Neural cell (in vitro differentiated cells): ENCODE data around the gene FOXO1. TPM values are rescaled to one million over a fixed set of nuclear protein-coding genes. Genes with fewer than 3 reads are reported as not detected.

Experiments
- H2AFZ ChIP-seq: fragments of 200-600, 300-800 bp; sonication (generic), shearing (Covaris generic); 2 replicates; pipeline ENCODE4 v1.6.0; 2014; ENCODE audit warnings: low read depth, mild to moderate bottlenecking, antibody characterized with exemption, low read length, moderate library complexity
- H3F3A ChIP-seq: fragments of 200-600 bp; shearing (Covaris generic); 2 replicates; pipeline ENCODE4 v1.6.1; 2016; ENCODE audit warnings: mild to moderate bottlenecking, moderate library complexity, mixed read lengths, antibody characterized with exemption, low read length; ENCODE audit not compliant: insufficient read depth, poor library complexity, severe bottlenecking
- H3K27ac ChIP-seq: fragments of 200-600, 300-800 bp; sonication (generic), shearing (Covaris generic); 2 replicates; pipeline ENCODE4 v1.5.1; 2014; ENCODE audit warnings: mild to moderate bottlenecking, low read length, moderate library complexity
- H3K27me3 ChIP-seq: fragments of 300-800, 200-600 bp; sonication (generic), shearing (Covaris generic); 2 replicates; pipeline ENCODE4 v1.6.0; 2014; ENCODE audit warnings: mild to moderate bottlenecking, low read depth, low read length, moderate library complexity; ENCODE audit not compliant: insufficient read depth
- H3K36me3 ChIP-seq: fragments of 300-800, 200-600 bp; sonication (generic), shearing (Covaris generic); 2 replicates; pipeline ENCODE4 v1.5.1; 2014; ENCODE audit warnings: mild to moderate bottlenecking, antibody characterized with exemption, low read length, moderate library complexity; ENCODE audit not compliant: insufficient read depth
- H3K4me2 ChIP-seq: fragments of 300-800, 200-600 bp; sonication (generic), shearing (Covaris generic); 2 replicates; pipeline ENCODE4 v1.6.0; 2014; ENCODE audit warnings: mild to moderate bottlenecking, low read length
- H3K4me3 ChIP-seq: fragments of 300-800, 200-600 bp; sonication (generic), shearing (Covaris generic); 2 replicates; pipeline ENCODE4 v1.5.1; 2014; ENCODE audit warnings: mild to moderate bottlenecking, low read length, moderate library complexity
- H3K79me2 ChIP-seq: fragments of 200-600 bp; shearing (Covaris generic); replicated peaks from 2 replicates; pipeline ENCODE4 v1.6.0; 2014; ENCODE audit warnings: mild to moderate bottlenecking, low read length, moderate library complexity; ENCODE audit not compliant: insufficient read depth
- H3K9ac ChIP-seq: fragments of 300-800, 200-600 bp; sonication (generic), shearing (Covaris generic); 2 replicates; pipeline ENCODE4 v1.6.1; 2016; ENCODE audit warnings: mild to moderate bottlenecking, low read length, mixed read lengths
- H3K9me2 ChIP-seq: fragments of 200-600 bp; shearing (Covaris generic); 2 replicates; pipeline ENCODE4 v1.6.1; 2016; ENCODE audit warnings: mild to moderate bottlenecking, low read length, mixed read lengths; ENCODE audit not compliant: insufficient read depth
- H3K9me3 ChIP-seq: fragments of 200-600, 300-800 bp; sonication (generic), shearing (Covaris generic); 2 replicates; pipeline ENCODE4 v1.6.1; 2016; ENCODE audit warnings: mild to moderate bottlenecking, mixed run types, low read length, moderate library complexity, mixed read lengths
- H4K20me1 ChIP-seq: fragments of 200-600 bp; shearing (Covaris generic); 2 replicates; pipeline ENCODE4 v1.6.1; 2016; ENCODE audit warnings: mild to moderate bottlenecking, mixed run types; ENCODE audit not compliant: insufficient read depth
- CTCF ChIP-seq: fragments of 450-650 bp; IDR thresholded peaks from 2 replicates; pipeline ENCODE4 v1.5.1; 2014; ENCODE audit warnings: antibody characterized with exemption, mild to moderate bottlenecking, moderate library complexity; ENCODE audit not compliant: poor library complexity, severe bottlenecking
- EP300 ChIP-seq: fragments of 450-650 bp; conservative IDR thresholded peaks from 2 replicates; pipeline ENCODE4 v1.6.1; 2014; ENCODE audit warnings: antibody characterized with exemption, mild to moderate bottlenecking, moderate library complexity; ENCODE audit not compliant: poor library complexity, severe bottlenecking
- EZH2 ChIP-seq: fragments of 200-600, 300-800 bp; shearing (Covaris generic), sonication (generic); IDR thresholded peaks from 2 replicates; pipeline ENCODE4 v1.6.1; 2014; ENCODE audit warnings: antibody characterized with exemption, low read length, borderline replicate concordance, mild to moderate bottlenecking; ENCODE audit not compliant: insufficient read depth, poor library complexity, severe bottlenecking
- MXI1 ChIP-seq: fragments of 450-650 bp; conservative IDR thresholded peaks from 2 replicates; pipeline ENCODE4 v1.6.1; 2014; ENCODE audit warnings: antibody characterized with exemption, mild to moderate bottlenecking; ENCODE audit not compliant: poor library complexity, severe bottlenecking
- POLR2AphosphoS5 ChIP-seq: IDR thresholded peaks from 2 replicates; pipeline ENCODE4 v1.6.1; 2012
- RAD21 ChIP-seq: fragments of 450-650 bp; conservative IDR thresholded peaks from 2 replicates; pipeline ENCODE4 v1.6.1; 2014; ENCODE audit warnings: antibody characterized with exemption, mild to moderate bottlenecking, moderate library complexity
- REST ChIP-seq: IDR thresholded peaks from 2 replicates; pipeline ENCODE4 v1.6.1; 2012; ENCODE audit warnings: borderline replicate concordance
- SMC3 ChIP-seq: fragments of 450-650 bp; conservative IDR thresholded peaks from 2 replicates; pipeline ENCODE4 v1.6.1; 2014; ENCODE audit warnings: antibody characterized with exemption, mild to moderate bottlenecking, moderate library complexity; ENCODE audit not compliant: poor library complexity
- TAF1 ChIP-seq: IDR thresholded peaks from 2 replicates; pipeline ENCODE4 v1.6.1; 2012; ENCODE audit warnings: low read depth
- polyA plus RNA-seq: library from polyadenylated mRNA; depleted of rRNA; stranded (reverse); fragments of >200 nt; gene quantifications from 2 replicates; pipeline ENCODE4 v1.2.3, GENCODE V29; 2014

Gene FOXO1
- polyA plus RNA-seq, 1 donor from 2014 or later, result 1.2 TPM

GRCh38 chr13:40522282-40522681, 144.2 kb downstream of the FOXO1 start:
- no peak overlapping the region for H3K27ac ChIP-seq
- no peaks in the 10 kb centered on the region for H3K36me3 ChIP-seq
- no peak overlapping the region for H3K4me2 ChIP-seq

GRCh38 chr13:40520916-40521315, 145.5 kb downstream of the FOXO1 start:
- no peak overlapping the region for H2AFZ ChIP-seq
- H3K9me3 ChIP-seq, result no peaks in the 10 kb centered on the region
- no peak for TF ChIP-seq EZH2
- TF ChIP-seq TAF1, result no peak
- no peak for TF ChIP-seq EP300
- TF ChIP-seq CTCF, result no peak
- TF ChIP-seq REST, result no peak
- H3F3A ChIP-seq, result no peaks in the 10 kb centered on the region
- no peaks in the 10 kb centered on the region for H3K27me3 ChIP-seq
- no peaks in the 10 kb centered on the region for H3K36me3 ChIP-seq
- H3K9me2 ChIP-seq, result no peaks in the 10 kb centered on the region
- H3K4me2 ChIP-seq, result no peak overlapping the region
- H3K79me2 ChIP-seq, result no peaks in the 10 kb centered on the region
- no peak overlapping the region for H3K27ac ChIP-seq
- H3K9ac ChIP-seq, result no peak overlapping the region
- no peaks in the 10 kb centered on the region for H4K20me1 ChIP-seq
- no peak overlapping the region for H3K4me3 ChIP-seq

More at GRCh38 chr13:40522282-40522681, 144.2 kb downstream of the FOXO1 start:
- no peaks in the 10 kb centered on the region for H3F3A ChIP-seq
- TF ChIP-seq REST (no peak), EP300 (no peak), TAF1 (no peak), RAD21 (no peak), SMC3 (no peak), EZH2 (no peak), CTCF (no peak), POLR2AphosphoS5 (no peak), MXI1 (no peak)
- no peaks in the 10 kb centered on the region for H3K9me2 ChIP-seq
- H3K79me2 ChIP-seq, result no peaks in the 10 kb centered on the region
- H4K20me1 ChIP-seq, result no peaks in the 10 kb centered on the region
- no peak overlapping the region for H3K9ac ChIP-seq
- H3K27me3 ChIP-seq, result no peaks in the 10 kb centered on the region
- H3K9me3 ChIP-seq, result no peaks in the 10 kb centered on the region
- no peak overlapping the region for H3K4me3 ChIP-seq
- H2AFZ ChIP-seq, result no peak overlapping the region
